ENCODE measurements around the gene PPP4R4.
"Not testable (repeated sequence)": the region's sequence is repeated elsewhere in the genome, so short reads cannot be mapped to it uniquely, and the experiment has no call there.

- not testable (repeated sequence) for TF ChIP-seq POLR2A (IDR thresholded peaks at IDR 0.05; ENCODE audit: low read length); GATA1 (IDR thresholded peaks at IDR 0.05; ENCODE audit: low read depth, low read length)
Measured at GRCh38 chr14:94296181-94296545, 122.0 kb downstream of the PPP4R4 start.

All from erythroblast (primary cell).